ENCODE results near the gene PQBP1.

DNA sequence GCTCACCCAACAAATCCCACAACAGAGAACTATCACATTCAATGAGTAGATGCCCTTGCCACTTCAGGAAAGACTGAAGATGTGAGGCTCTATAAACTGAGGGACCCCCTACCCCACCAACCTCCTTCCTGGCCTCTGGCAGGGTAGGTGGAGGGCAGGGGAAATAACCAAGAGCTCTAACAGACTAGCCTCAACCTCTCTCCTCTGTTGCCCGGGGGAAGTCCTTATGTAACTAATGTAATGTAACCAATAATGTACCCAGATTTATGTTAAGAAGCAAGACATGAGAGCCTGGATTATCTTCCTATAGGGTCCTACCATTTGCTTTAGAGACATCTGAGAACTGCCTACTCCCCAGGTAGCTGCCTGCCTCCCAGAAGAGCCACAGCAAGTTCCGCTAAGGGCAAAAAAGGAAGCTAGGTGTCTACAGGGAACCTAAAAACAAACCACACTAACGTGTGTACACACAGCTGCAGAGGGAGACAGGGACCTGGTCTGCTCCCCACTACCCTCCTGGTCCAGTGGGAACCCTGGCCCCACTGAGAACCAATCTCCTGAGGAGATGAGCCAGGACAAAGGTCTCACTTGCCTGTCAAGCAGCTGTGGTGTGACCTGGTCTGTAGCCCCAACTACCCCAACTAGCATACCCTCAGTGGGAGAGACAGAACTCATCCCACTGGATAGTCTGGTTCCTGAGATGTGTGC lies 41.9 kb downstream of the PQBP1 start:
- TF ChIP-seq CTCF (IDR thresholded peaks at IDR 0.05) (no peak), POLR2A (IDR thresholded peaks at IDR 0.05) (no peak)
